GM12878 (cell line): ENCODE data around the gene FAM53B.

Experiments used
- GATAD2B ChIP-seq: fragments of 450-650 bp; conservative IDR thresholded peaks from 2 replicates; pipeline ENCODE4 v1.6.1; 2017; ENCODE audit warnings: low read depth, mild to moderate bottlenecking, moderate library complexity
- MXI1 ChIP-seq: fragments of 150-350 bp; IDR thresholded peaks from 2 replicates; pipeline ENCODE4 v1.6.1; 2011; ENCODE audit warnings: low read depth, mild to moderate bottlenecking, inconsistent platforms, low read length, improper control_type of control experiment
- POLR2AphosphoS2 ChIP-seq: IDR thresholded peaks from 2 replicates; pipeline ENCODE4 v1.6.1; 2011; ENCODE audit warnings: low read depth, mild to moderate bottlenecking, low read length, improper control_type of control experiment, moderate library complexity
- RFX5 ChIP-seq: IDR thresholded peaks from 2 replicates; pipeline ENCODE4 v1.6.1; 2011; ENCODE audit warnings: low read depth, low read length, improper control_type of control experiment
- TF ChIP-seq, protein P1 (sequence below), 3 experiments: IDR thresholded peaks in 2 of 3; conservative IDR thresholded peaks in 1 of 3; 2 replicates each; pipeline ENCODE4 v1.5.1; 2011; ENCODE audit warnings: low read depth in 3 of 3, low read length in 3 of 3, mild to moderate bottlenecking in 3 of 3, control low read depth in 2 of 3, moderate library complexity in 2 of 3, inconsistent platforms in 1 of 3, mixed read lengths in 1 of 3; ENCODE audit not compliant: control insufficient read depth in 2 of 3, insufficient read depth in 1 of 3; ENCODE audit errors: extremely low read depth in 1 of 3

DNA sequence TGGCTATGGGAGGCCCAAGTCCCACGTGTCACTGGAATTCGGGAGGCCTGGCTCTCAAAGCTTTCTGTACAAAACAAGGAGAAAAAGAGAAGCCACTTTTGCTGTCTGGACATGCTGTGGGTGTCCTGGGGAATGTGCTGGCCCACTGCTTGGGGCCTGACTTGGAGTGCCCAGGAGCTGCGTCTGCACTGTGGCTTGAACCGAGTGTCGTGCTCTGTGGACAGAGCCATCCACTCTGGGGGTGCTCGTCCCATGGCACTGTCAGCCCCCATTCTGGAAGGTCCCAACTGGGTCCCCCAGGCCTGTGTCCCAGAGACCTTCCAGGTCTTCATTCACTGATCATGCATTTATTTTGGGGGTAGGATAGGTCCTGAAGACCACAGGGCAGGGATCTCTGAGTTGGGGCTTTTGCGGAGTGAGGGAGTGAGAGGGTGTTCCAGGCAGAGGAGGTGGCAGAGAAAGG lies 144.6 kb downstream of the FAM53B start:
- TF ChIP-seq RFX5, result no peak
- TF ChIP-seq, protein P1, sequence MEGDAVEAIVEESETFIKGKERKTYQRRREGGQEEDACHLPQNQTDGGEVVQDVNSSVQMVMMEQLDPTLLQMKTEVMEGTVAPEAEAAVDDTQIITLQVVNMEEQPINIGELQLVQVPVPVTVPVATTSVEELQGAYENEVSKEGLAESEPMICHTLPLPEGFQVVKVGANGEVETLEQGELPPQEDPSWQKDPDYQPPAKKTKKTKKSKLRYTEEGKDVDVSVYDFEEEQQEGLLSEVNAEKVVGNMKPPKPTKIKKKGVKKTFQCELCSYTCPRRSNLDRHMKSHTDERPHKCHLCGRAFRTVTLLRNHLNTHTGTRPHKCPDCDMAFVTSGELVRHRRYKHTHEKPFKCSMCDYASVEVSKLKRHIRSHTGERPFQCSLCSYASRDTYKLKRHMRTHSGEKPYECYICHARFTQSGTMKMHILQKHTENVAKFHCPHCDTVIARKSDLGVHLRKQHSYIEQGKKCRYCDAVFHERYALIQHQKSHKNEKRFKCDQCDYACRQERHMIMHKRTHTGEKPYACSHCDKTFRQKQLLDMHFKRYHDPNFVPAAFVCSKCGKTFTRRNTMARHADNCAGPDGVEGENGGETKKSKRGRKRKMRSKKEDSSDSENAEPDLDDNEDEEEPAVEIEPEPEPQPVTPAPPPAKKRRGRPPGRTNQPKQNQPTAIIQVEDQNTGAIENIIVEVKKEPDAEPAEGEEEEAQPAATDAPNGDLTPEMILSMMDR (IDR thresholded peaks at IDR 0.05 in 2 of 3, conservative IDR thresholded peaks at IDR 0.05 in 1 of 3; ENCODE audit: control insufficient read depth in 2 of 3, extremely low read depth in 1 of 3, insufficient read depth in 1 of 3, low read depth in 3 of 3, low read length in 3 of 3), result no peak
- no peak for TF ChIP-seq POLR2AphosphoS2
- TF ChIP-seq MXI1, result no peak
- TF ChIP-seq GATAD2B, result no peak
